NCI-H748 treated with DMSO at 0.1 percent for 48 hours (cell line): ENCODE measurements around the gene PIK3C2G.

Experiments
- DNase-seq: peaks from one replicate; lab custom pipeline; 2025; lab: John Stamatoyannopoulos, UW

The PIK3C2G gene

DNA sequence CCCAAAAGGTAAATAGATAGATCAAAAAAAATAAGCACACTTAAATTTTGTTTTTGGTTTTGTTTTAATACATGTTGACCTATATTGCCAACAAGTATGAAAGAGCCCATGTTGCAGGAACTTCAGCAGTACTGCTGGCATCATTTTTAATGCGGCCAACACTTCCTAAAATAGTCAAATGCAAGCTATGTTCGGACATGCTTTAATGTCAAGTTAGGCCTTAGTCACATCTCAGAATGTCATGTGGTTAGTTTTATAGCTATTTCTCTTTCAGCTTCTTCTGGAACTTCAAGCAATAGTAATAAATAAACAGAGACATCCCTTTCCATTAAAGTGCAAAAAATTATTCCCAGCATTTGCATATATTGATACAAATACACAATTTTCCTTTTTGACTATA, 153.4 kb downstream of the PIK3C2G start:
- no peak for DNase-seq

- DNase-seq, result no peak
Measured at GRCh38 chr12:18415227-18415626, 153.9 kb downstream of the PIK3C2G start.

GRCh38 chr12:18416412-18416811, 155.1 kb downstream of the PIK3C2G start:
- DNase-seq, result no peak

- DNase-seq, result no peak
Measured at GRCh38 chr12:18419311-18419710, 158.0 kb downstream of the PIK3C2G start.

DNA sequence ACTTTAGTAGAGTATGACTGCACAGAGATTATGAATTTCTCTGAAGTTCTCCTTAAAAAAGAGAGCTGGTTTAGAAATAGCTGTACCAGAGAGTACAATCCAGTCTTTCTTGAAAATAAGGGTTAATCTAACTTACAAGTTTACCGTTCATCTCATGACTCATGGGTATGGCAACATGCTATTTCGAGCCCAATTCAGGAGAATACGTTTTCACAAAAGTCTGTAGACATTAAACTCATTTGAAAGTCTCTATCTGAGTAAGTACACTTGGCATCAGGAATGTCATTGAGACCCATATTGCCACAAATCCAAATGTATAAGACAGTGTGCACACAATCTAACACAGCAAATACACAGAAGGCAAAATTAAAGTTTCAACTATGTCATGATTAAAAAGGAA, 160.5 kb downstream of the PIK3C2G start:
- DNase-seq, result no peak

- DNase-seq, result no peak
Measured at GRCh38 chr12:18422871-18423270, 161.6 kb downstream of the PIK3C2G start.

DNA sequence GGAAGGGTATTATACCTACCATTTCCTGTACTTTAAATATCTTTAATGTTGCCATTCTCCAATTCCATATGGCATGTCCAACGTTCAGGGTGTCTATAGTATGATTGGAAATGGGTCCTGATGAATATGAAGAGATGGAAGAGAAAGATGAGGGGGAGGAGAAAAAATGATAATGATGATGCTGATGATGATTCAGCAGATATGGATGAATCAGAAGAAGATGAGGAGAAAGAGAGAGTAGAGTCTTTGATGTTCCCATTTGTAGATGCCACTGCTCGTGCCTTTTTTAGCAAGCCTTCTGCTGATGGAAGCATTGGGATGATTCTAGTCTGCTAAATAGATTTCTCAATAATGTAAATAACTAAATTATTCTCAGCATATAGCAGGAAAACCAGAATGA, 163.5 kb downstream of the PIK3C2G start:
- no peak for DNase-seq

GRCh38 chr12:18427520-18427919, 166.2 kb downstream of the PIK3C2G start:
- DNase-seq, result no peak

DNA sequence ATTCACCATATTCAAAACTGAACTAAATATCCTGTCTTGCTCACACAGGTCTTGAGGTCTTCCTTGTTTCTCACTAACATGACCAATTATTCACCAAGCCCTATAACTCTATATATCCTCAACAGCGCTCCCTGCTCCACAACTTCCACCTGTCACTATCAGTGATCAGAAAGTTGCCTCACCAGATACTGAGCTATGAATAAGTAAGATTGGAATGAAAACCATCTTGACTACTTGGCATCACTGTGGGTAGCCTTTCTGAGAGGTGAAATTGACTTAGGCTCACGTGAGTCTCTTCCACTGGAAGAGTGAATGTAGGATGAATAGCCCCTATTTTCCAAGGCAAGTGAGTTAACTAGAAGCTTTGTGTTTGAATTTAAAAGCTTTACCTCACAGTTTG, 167.1 kb downstream of the PIK3C2G start:
- no peak for DNase-seq

GRCh38 chr12:18429366-18429765, 168.0 kb downstream of the PIK3C2G start:
- no peak for DNase-seq

- peak; percentile 35 for DNase-seq
Measured at GRCh38 chr12:18430425-18431048, 169.2 kb downstream of the PIK3C2G start.

GRCh38 chr12:18431771-18432170, 170.5 kb downstream of the PIK3C2G start:
- DNase-seq, result no peak

- DNase-seq, result no peak
Measured at GRCh38 chr12:18432206-18432605, 170.9 kb downstream of the PIK3C2G start.

GRCh38 chr12:18436170-18436569, 174.9 kb downstream of the PIK3C2G start:
- DNase-seq, result no peak

DNA sequence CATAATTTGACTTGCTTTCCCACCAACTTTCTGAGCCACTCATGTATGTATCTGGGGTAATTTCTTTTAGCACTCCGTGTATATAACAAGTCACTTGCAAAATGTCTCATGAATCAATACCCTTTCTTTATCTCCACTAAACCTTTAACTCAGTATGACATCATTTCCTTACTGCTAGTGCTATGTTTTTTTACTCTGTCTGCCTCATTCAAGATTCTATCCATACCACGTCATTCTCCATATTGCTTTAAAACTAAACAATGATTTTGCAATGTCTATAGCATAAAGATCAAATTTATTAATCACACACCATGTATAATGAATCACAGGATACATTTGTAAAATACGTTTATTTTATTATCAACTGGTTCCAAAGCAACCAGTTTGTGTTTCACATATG, 178.2 kb downstream of the PIK3C2G start:
- no peak for DNase-seq

DNA sequence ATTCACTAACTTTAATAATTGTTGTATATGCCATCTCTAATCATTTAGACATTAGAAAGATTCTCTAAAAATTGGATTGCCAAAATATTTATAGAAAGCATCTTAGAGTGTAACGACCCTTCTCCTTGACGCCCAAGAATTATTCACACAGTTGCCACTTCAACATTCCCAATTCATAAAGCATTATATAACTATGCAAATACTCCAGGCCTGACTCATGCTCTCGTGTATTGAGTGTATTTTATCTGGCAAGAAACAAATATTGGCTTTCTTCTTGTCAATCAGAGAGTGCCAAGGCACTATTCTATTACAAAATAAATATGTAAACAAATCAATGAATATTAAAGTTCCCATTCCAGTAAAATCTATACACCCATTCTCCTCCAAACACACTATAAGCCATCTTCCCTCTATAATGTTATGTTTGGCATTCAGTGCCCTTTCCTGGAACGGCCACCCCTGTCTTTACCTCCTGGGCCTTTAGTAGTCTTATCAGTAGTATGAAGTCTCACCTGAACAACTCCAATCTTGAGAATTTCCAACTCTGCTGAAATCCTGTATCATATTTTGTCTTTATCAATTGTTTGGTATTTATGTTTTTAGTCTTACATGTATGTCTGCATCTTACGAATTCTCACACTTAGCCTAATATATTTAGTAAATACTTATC, 182.6 kb downstream of the PIK3C2G start:
- DNase-seq, result no peak

GRCh38 chr12:18446061-18446644, 184.8 kb downstream of the PIK3C2G start:
- DNase-seq, result no peak

GRCh38 chr12:18454330-18454729, 193.0 kb downstream of the PIK3C2G start:
- no peak for DNase-seq

DNA sequence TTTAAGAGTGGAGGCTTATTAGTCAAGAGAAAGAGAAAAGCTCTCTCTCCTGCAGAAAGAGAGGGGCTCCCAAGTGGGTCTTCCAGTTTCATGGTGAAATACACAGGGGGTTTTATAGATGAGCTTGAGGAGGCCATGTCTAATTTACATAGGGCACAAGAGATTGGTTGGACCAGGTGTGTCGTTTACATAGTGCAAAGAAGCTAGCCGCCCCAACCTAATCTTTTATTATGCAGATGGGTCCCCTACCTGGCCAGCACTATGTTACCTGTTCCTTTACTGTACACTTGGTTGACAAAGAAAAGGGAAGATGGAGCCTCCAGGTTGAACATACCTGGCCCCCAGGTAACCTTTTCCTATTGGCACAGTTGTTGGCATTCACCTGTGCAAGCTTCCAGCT, 195.0 kb downstream of the PIK3C2G start:
- DNase-seq, result no peak

- no peak for DNase-seq
Measured at GRCh38 chr12:18457362-18457761, 196.0 kb downstream of the PIK3C2G start.

GRCh38 chr12:18461758-18462157, 200.4 kb downstream of the PIK3C2G start:
- DNase-seq, result no peak

GRCh38 chr12:18462442-18462841, 201.1 kb downstream of the PIK3C2G start:
- no peak for DNase-seq

DNA sequence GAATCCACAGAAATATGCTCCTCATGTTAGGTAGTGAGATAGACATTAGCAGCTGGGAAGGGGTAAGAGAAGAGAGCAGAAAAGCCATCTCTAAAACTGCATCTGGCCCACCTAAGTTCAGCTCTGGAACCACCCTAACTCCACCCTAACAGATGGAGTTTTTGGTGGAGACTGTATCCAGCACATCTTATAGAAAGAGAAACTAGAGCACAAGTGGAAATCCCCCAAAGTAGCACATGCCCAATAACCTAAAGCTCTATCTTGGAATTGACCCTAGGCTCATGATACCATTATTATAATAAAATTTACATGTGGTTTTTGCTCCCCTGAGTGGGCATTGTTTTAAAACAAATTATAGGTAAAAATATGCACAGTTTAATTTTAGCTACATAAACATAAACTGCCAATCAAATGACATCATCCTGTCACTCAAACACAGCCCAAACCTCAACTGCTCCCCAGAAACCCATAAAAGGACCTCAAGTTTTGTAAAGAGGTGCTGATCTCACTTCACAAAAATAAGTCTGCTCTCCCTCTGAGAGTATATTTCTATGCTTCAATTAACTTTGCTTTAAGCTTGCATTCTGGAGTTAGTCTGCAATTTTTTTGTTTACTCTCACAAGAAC, 206.4 kb downstream of the PIK3C2G start:
- no peak for DNase-seq
